Activated naive CD4-positive, alpha-beta T cell treated with anti-CD3 and anti-CD28 coated beads, Interleukin-2, amount 50 U/mL, for 72 hours (primary cell): Measurements from ENCODE around the gene USP1. TPM values are rescaled to one million over a fixed set of nuclear protein-coding genes. Genes with fewer than 3 reads are reported as not detected.
A peak's percentile ranks its signal among the peaks of the same experiment; 100 is the strongest.

Experiments used
- ATAC-seq, 2 donors: fragments of 150-1000 bp; cut with Tn5 transposase; 2 replicates each; pipeline ENCODE4 v1.10.0; 2021; ENCODE audit warnings: mild to moderate bottlenecking in 2 of 2, moderate library complexity in 2 of 2
- DNase-seq, 2 donors: peaks; one replicate each; pipeline ENCODE4 v3.0.0; 2021 to 2022; ENCODE audit warnings: low spot score in 2 of 2
- H3K27ac Mint-ChIP-seq, 2 donors: one replicate each; pipeline ENCODE4 v1.8.0; 2022; ENCODE audit warnings: mild to moderate bottlenecking in 2 of 2, mixed read lengths in 2 of 2
- H3K36me3 Mint-ChIP-seq, 2 donors: one replicate each; pipeline ENCODE4 v1.8.0; 2022; ENCODE audit warnings: mixed read lengths in 2 of 2
- H3K9me3 Mint-ChIP-seq, 2 donors: one replicate each; pipeline ENCODE4 v1.8.0; 2022; ENCODE audit warnings: mixed read lengths in 2 of 2
- total RNA-seq, 2 donors: library from RNA; stranded (reverse); gene quantifications; one replicate each; pipeline ENCODE4 v1.2.3, GENCODE V29; 2022

USP1 gene
- total RNA-seq, 2 donors from 2014 or later: 59.7 to 71.0 TPM

GRCh38 chr1:62417351-62417999 is 19.4 kb upstream of the USP1 start:
- ATAC-seq (no peak), DNase-seq (no peak)
- Mint-ChIP-seq H3K9me3 (no peaks in the 10 kb centered on the region), H3K27ac (no peak overlapping the region), H3K36me3 (no peaks in the 10 kb centered on the region)

GRCh38 chr1:62420214-62420613 is 16.6 kb upstream of the USP1 start:
- Mint-ChIP-seq H3K36me3 (no peaks in the 10 kb centered on the region), H3K9me3 (no peaks in the 10 kb centered on the region), H3K27ac (no peak overlapping the region)
- DNase-seq: no peak
- ATAC-seq: no peak

GRCh38 chr1:62423580-62424242 is 13.1 kb upstream of the USP1 start:
- DNase-seq: no peak

GRCh38 chr1:62424411-62424810 is 12.4 kb upstream of the USP1 start:
- ATAC-seq: no peak

More at GRCh38 chr1:62423580-62424242, 13.1 kb upstream of the USP1 start:
- ATAC-seq: no peak
- H3K27ac Mint-ChIP-seq: no peak overlapping the region
- H3K9me3 Mint-ChIP-seq: no peaks in the 10 kb centered on the region
- no peaks in the 10 kb centered on the region for H3K36me3 Mint-ChIP-seq

GRCh38 chr1:62425041-62425440 is 11.8 kb upstream of the USP1 start:
- ATAC-seq (no peak), DNase-seq (no peak)
- H3K36me3 Mint-ChIP-seq: no peaks in the 10 kb centered on the region
- no peaks in the 10 kb centered on the region for H3K9me3 Mint-ChIP-seq
- H3K27ac Mint-ChIP-seq: no peak overlapping the region

More at GRCh38 chr1:62424411-62424810, 12.4 kb upstream of the USP1 start:
- H3K36me3 Mint-ChIP-seq: no peaks in the 10 kb centered on the region
- DNase-seq: no peak
- H3K27ac Mint-ChIP-seq: no peak overlapping the region
- H3K9me3 Mint-ChIP-seq: no peaks in the 10 kb centered on the region

- ATAC-seq (no peak), DNase-seq (no peak)
- Mint-ChIP-seq H3K9me3 (no peaks in the 10 kb centered on the region), H3K27ac (no peak overlapping the region), H3K36me3 (no peaks in the 10 kb centered on the region)
Observed at GRCh38 chr1:62426237-62426636, 10.6 kb upstream of the USP1 start.

GRCh38 chr1:62426794-62427193 is 10.1 kb upstream of the USP1 start:
- DNase-seq (no peak), ATAC-seq (no peak)
- H3K9me3 Mint-ChIP-seq: no peaks in the 10 kb centered on the region
- no peaks in the 10 kb centered on the region for H3K36me3 Mint-ChIP-seq
- H3K27ac Mint-ChIP-seq: no peak overlapping the region

- DNase-seq (no peak), ATAC-seq (no peak)
- Mint-ChIP-seq H3K9me3 (no peaks in the 10 kb centered on the region), H3K27ac (no peak overlapping the region), H3K36me3 (no peaks in the 10 kb centered on the region)
Observed at GRCh38 chr1:62428351-62428750, 8.5 kb upstream of the USP1 start.

GRCh38 chr1:62429581-62429980 is 7.3 kb upstream of the USP1 start:
- Mint-ChIP-seq H3K36me3 (no peaks in the 10 kb centered on the region), H3K27ac (no peak overlapping the region), H3K9me3 (no peaks in the 10 kb centered on the region)
- no peak for DNase-seq
- ATAC-seq: no peak

GRCh38 chr1:62433861-62434617 is 2.8 kb upstream of the USP1 start:
- ATAC-seq (no peak), DNase-seq (no peak)
- H3K9me3 Mint-ChIP-seq: peaks cover 4% of the 10 kb centered on the region in 2 donors
- peaks cover 24 to 27% of the 10 kb centered on the region in 2 donors for H3K36me3 Mint-ChIP-seq
- no peak overlapping the region for H3K27ac Mint-ChIP-seq

- no peak for DNase-seq
- H3K36me3 Mint-ChIP-seq: peaks cover 24 to 27% of the 10 kb centered on the region in 2 donors
- peak overlapping the region in 1 of 2 donors; percentile 99 for H3K27ac Mint-ChIP-seq
- no peak for ATAC-seq
- peaks cover 4% of the 10 kb centered on the region in 2 donors for H3K9me3 Mint-ChIP-seq
Observed at GRCh38 chr1:62434618-62435001, 2.2 kb upstream of the USP1 start.

GRCh38 chr1:62435231-62436038 is 1.4 kb upstream of the USP1 start:
- Mint-ChIP-seq H3K27ac (peak overlapping the region; percentile 99), H3K36me3 (peaks cover 31 to 33% of the 10 kb centered on the region in 2 donors), H3K9me3 (peaks cover 4% of the 10 kb centered on the region in 2 donors)
- DNase-seq (no peak), ATAC-seq (no peak)

- DNase-seq: peak in 1 of 2 donors; percentile 94
- peak in 1 of 2 donors; percentile 77 for ATAC-seq
- H3K9me3 Mint-ChIP-seq: peaks cover 4% of the 10 kb centered on the region in 2 donors
- H3K36me3 Mint-ChIP-seq: peaks cover 33 to 38% of the 10 kb centered on the region in 2 donors
- peak overlapping the region; percentile 99 for H3K27ac Mint-ChIP-seq
Observed at GRCh38 chr1:62436039-62436465, 797 bp upstream of the USP1 start.

- DNase-seq (peak in 1 of 2 donors; percentile 74), ATAC-seq (no peak)
- Mint-ChIP-seq H3K27ac (peak overlapping the region; percentile 90 to 99), H3K36me3 (peaks cover 33 to 48% of the 10 kb centered on the region in 2 donors), H3K9me3 (peaks cover 4% of the 10 kb centered on the region in 2 donors)
Observed at GRCh38 chr1:62437273-62437940, 558 bp downstream of the USP1 start.

GRCh38 chr1:62438163-62438562 is 1.3 kb downstream of the USP1 start:
- Mint-ChIP-seq H3K9me3 (peaks cover 4% of the 10 kb centered on the region in 2 donors), H3K27ac (peak overlapping the region; percentile 90 to 99), H3K36me3 (peaks cover 33 to 48% of the 10 kb centered on the region in 2 donors)
- DNase-seq: no peak
- ATAC-seq: no peak
